NCI-H524 treated with DMSO at 0.1 percent for 48 hours (cell line): ENCODE measurements around the gene TRNT1.

Source experiments
- DNase-seq: peaks from one replicate; lab custom pipeline; 2025; lab: John Stamatoyannopoulos, UW

The TRNT1 gene

DNA sequence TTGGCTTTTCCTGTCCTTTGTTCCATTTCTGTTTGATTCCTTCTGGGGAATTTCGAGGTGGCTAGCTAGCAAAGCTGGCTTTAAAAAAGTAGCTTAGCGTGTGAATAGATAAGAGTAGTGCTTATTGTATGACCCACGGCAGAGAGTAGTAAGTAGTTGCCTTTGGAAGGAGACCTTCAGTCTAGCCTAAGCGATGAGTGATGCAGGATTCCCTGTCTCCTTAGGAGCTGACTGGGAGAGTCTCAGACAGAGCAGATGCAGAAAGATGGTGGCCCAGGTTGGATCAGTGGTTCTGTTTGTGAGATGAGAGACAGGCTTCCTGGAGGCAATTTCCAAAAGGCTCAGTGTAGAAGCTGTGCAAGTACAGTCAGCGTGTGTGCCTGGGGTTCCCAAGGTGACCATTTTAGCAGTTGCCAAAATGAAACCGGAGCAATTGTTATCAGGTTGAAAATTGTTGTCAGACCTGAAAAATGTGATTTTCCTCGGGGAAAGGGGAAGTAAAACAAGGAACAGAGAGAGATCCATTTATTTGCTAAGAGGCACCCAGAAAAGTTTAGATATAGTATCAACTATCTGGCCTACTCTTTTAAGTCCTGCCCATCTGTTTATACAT is 15.9 kb upstream of the TRNT1 start:
- no peak for DNase-seq

DNA sequence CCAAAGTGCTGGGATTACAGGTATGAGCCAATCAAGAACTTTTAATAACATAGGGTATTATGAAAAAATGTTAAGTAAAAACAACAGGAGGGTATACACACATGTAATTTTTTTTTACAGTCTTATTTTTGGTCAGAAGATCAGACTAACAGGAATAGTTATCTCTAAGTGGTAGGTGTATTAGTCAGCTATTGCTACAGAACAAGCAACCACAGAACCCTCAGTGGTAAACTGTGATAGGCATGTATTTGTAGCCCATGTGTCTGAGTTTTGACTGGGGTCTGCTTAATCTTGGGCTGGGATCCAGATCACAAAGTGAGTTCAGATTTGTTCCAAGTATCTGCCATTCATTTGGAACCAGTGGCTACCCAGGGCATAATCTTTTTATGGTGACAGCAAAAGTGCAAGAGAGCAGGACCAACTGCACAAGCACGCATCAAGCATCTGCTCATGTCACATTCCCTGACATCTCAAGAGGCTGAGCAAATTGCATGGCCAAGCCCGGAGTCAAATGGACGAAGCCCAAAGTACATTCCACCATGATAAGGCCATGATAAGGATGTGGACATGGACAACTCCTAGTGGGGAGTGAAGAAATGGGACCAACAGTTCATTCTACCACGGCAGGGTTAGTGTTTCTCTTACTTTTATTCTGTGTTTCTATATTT is 13.6 kb upstream of the TRNT1 start:
- no peak for DNase-seq

DNA sequence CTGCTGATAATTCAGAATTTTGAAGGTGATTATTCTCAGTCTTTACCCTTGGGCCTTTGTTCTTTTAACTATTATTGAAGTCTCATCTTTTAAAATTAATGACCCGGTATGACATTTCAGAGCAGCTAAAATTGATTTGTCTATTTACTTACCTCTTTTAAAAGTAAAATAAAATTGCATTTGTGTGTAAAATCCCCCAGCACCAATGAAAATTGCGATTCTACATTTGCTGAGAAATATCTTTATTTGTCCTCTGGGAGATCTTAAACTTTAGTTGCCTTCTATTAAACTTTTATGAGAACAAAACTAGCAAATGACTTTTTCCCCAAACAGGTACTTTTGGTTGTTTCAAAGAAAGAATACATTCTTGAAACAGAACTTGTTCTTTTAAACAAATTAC is 9.1 kb upstream of the TRNT1 start:
- no peak for DNase-seq

DNA sequence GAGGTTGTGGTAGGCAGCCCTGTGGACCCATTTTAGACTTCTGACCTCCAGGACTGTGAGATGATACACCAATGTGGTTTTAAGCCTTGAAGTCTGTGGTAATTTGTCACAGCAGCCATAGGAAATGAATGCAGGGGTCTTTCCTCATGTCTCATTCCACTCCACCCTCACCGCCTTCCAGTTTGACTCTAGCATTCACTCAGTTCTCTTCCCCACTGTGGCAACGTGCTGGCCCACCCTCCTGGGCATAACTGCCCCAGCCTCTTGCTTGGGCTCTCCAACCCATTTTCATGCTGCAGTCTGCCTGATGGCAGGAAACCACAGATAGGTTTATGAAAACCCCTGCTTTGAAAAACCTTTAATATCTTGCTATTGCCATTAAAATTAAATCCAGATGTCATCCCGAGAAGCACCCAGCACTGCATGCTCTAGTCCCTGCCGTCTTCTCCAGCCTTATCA is 7.3 kb upstream of the TRNT1 start:
- DNase-seq, result no peak

DNA sequence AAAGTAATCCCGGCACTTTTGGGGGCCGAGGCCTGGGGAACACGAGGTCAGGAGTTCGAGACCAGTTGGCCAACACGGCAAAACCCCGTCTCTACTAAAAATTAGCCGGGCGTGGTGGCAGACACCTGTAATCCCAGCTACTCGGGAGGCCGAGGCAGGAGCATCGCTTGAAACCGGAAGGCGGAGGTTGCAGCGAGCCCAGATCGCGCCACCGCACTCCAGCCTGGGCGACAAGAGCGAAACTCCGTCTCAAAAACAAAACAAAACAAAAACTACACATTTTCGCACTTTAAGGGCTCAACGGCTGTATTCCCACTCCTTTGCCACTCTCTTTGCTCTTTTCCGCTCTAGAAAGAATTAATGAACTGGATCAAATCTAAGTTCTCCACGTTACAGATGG is 763 bp upstream of the TRNT1 start:
- DNase-seq, result no peak

DNA sequence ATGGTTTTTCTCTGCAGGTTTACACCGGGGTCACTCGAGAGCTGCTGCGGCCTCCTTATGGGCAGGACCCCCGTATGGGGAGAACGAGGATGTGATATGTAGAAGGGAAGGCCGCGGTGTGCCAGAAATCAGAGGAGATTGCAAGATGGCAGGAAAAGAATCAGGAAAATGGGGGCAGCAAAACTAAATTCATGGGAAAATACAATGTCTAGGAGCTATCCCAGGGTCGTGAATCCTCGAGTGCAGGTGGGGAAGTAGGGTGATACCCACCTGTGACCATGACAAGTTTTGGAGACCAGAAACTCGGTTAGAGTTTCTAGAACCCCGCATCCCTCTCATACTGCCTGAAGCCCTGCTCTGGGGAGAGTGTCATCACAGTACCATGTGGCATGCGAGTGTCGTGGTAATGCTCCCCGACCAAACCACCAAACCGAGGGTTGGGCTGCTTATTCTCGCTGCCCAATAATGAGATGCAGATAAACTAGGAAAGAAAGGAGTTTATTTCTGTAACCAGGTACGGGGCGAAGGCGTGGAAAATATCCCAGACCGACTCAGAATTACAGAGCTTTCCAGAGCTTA is 781 bp downstream of the TRNT1 start:
- DNase-seq, result no peak

DNA sequence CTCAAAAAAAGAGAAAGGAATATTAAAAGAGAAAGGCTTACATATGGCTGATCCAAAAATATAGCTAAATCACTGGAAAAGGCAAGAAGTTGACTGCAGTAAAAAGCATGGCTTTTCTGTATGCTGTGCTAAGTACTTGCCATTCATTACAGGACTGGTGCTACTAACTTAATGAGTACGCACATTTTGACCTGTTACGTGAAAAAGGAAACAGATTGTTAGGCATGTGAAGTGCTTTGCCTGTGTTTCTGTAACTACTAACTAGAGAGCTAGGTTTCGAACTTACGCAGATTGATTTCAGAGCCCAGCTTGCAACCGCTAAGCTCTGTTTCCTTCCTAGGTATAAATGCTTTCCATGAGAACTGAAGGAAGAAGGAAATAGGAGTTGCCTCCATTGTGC is 2.8 kb downstream of the TRNT1 start:
- no peak for DNase-seq

DNA sequence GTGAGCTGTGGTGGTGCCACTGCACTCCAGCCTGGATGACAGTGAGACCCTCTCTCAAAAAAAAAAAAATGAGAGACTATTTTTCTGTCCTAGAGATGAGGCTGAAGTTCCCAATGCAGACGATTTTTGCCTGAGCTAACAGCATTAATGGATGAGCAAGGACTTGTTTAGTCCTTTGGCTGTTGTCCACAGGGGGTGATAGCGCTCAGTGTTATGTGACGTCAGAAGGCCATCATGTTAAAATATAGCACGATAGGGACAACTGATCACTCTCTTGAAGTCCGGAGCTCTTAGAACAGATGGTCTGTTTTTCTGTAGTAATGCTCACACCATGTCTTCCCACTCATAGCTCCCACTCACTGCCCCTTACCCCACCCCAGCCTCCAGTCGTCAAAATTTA is 6.8 kb downstream of the TRNT1 start:
- DNase-seq, result no peak

DNA sequence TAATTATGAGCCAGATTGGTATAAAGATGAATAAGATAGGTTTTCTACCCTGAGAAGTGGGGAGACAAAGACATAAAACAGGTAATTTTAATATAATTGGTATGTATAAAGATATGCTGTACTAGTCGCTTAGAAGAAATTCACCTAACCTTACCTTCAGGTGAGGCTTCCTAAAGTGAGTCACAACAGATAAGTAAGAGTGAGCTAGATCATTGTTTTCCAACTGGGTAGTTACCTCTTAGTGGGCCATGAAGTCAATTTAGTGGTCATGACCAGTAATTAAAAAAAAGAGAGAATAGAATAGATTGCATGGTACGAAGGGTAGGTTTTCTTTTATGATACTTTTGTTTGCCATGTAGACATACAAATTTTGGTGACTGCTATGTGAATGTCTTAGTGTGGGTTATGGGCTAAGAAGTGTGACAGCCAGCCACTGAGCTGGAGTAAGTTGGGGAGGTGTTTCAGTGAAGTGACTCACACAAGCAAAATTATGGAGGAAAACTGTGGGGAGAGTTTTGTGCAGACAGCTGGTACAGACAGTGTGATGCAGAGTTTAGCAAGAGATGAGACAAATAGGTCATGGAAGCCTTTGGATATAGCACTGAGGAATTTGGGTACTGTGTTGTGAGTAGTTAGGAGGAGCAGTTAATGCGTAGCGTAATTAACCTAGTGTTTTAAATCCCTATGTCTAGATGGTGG is 8.2 kb downstream of the TRNT1 start:
- DNase-seq, result no peak

DNA sequence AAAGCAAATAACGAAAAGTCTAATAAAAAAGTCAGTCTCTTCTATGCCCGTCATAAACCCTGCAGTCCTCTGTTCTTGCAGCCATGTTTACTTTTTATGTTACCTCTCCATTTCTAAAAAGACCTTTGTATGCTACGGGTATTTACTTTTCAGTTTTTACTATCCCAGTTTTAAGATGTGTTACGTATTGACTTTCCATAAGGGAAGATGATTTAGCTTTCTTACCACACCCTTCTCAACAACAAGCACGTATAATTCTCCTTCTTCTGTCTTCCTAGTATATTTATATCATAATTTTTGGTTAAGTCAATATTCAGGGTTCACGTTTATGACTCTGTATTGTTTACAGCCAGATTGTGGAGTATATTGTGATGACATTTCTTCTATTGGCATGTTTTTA is 10.8 kb downstream of the TRNT1 start:
- no peak for DNase-seq

DNA sequence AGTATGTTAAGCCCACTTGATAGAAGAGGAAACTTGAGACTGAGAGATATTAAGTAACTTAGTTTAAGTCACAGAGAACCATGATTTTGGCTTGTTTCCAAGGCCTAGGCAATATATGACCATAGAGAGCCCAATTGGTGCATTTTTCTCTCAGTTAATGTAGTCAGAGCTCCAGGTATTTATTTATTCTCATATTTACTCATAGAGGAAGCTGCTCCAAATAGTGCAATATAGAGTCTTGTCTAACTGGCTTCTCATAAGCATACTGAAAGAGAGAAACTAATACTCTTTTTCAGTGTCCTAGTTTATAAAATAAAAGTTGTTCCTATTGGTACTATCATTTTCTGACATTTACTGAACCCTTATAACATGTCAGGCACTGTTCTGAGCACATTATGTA is 15.2 kb downstream of the TRNT1 start:
- no peak for DNase-seq

DNA sequence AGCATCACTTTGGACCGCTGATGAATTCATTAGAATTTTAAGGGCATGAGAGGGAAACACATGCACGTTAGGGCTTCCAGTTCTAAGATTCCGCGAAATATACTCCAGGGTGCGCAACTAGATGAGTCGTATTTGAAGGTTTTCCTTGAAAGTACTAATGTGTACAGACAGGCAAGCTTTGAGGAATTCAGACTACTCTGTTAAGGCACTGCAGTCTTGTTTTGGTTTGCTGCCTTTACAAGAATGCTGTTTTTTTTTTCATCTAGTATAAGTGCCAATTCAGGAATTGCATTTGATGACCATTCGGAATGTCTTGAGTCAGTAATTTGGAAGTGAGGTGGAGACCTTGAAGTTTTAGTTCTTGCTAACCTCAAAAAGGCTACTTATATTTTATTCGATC is 19.1 kb downstream of the TRNT1 start:
- DNase-seq, result no peak

DNA sequence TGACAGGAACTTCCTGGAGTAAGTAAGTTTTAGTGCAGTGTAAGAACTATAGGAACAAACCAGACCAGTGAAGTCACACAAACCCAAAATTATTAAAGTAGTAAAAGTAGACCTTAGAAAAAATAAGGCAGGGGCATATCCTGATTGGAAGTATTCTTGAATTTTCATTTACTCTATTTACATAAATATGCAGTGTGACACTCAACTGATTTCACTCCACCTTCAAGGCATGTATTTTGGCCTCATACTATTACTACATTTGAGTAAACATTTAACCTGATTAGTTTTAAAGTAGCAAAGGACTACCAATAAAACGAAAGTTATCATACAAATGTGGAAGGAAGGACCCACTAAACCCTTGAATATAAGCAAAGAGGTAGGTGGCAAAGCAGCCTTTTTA is 22.8 kb downstream of the TRNT1 start:
- DNase-seq, result no peak

DNA sequence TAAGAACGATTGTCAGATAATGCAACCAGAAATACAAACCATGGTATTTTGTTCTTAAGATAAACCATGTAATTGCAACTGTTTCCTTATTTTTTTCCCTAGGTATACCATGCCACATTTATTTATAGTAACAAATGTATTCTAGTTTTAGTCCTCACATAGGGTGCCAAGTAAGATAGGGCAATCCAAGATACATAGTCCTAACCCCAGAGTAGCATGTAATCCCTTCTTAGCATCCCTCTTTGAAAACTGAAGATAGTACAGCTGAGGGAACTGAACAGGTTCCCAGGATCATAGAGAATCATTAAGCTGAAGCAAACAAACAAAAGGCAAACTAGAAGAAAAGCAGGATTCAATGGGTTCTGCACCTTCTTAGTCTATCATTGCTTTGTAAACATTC is 24.8 kb downstream of the TRNT1 start:
- no peak for DNase-seq

DNA sequence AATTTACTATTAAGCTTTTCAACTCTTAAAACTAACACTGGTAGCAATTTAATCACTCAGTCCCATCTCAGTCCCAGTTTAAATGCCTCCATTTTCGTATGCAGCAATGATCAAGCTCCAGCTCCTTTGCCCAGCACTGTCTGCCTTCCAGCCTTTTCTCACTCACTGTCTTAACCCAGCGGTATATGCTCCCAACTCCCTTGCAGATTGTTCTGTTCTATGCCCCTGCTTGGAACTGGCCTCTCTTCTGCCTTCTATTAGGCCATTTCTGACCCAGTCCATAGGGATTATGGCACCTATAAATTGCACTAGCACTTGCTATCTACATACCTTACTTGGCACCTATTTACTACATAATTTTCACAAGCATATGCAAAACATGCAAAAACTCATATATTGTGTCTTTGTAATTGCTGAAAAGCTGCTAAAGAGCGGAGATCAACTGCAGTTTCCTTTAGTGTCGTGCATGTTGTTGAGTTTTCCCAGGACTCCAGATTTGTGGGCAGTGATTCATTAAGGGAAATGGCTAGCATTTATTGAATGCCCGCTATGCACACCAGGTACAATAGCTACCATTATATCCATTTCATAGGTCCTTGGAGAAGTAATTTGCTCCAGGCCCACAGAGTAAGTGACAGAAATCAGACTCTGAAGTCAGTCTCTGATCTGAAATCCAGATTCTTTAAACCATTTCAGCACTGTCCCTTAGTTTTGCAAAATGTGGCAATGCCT is 28.3 kb downstream of the TRNT1 start:
- no peak for DNase-seq

DNA sequence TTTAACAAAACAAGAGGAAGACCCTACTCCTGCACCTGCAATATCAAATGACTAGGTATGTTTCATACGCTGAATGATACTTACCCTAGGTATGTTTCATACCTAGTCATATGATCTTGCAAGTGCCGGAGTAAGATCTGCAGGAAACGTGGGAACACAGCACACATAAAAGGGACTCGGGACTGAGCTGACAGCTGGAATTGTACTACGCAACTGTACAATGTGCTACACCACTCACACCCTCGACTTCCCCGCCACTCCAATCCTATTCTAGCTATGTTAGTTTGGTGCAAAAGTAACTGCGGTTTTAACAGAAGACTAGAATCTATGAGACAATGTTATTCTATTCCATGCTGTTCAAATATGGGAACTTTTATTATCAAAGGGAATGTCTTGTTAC is 30.7 kb downstream of the TRNT1 start:
- no peak for DNase-seq

DNA sequence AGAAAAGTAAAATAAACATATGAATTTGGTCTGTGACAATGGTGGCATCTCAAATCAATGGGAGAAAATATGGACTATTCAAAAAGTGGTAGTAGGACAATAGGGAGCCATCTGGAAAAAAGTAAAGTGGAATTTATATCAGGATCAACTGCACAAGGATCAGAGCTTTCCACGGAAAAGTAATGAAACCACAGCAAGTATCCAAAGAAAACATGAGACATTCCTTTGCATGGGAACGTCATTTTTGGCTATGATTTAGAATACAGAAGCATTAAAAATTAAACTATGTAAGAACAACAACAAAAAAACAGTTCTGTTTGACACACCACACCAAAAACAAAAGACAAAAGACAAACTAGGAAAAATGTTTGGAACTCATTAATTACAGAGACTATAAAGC is 34.1 kb downstream of the TRNT1 start:
- no peak for DNase-seq

DNA sequence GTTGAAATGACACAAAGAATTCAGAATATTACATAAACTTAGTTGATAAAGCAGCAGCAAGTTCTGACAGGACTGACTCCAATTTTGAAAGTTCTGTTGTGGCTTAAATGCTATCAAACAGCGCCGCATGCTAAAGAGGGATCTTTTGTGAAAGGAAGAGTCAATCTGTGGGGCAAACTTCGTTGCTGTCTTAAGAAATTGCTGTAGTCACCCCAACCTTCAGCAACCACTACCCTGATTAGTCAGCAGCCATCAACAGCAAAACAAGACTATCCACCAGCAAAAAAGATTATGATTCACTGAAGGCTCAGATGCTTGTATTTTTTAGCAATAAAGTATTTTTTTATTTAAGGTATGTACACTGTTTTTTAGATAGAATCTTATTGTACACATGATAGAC is 38.5 kb downstream of the TRNT1 start:
- no peak for DNase-seq

DNA sequence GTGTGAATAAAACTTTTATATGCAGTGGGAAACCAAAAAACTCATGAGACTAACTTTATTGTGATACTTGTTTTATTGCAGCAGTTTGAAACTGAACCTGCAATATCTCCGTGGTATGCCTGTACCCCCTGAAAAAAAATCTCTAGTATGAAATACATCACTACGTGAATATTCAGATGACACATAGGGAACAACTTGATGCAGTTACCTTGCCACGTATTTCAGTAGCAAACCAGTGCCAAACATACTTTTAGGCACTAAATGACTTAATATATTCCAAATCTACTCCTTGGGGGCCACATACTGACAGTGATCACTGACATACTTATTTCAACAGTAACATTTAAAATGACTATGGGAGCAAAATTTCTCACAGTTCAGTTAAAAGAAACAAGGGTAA is 38.9 kb downstream of the TRNT1 start:
- no peak for DNase-seq

DNA sequence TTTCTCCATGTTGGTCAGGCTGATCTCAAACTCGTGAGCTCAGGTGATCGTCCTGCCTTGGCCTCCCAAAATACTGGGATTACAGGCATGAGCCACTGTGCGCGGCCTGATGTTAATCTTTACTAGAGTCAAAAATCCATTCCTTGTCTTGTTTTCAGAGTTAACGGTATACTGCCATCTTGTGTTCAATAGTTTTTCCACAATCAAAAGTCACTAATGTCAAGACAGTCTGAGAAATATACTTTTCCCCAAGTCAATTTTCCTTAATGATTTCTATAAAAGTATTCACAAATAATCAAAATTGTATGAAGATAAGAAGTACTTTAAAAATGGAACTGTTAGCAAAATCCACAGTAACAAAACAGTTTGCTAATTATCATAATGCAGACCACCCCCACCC is 44.3 kb downstream of the TRNT1 start:
- DNase-seq, result no peak

DNA sequence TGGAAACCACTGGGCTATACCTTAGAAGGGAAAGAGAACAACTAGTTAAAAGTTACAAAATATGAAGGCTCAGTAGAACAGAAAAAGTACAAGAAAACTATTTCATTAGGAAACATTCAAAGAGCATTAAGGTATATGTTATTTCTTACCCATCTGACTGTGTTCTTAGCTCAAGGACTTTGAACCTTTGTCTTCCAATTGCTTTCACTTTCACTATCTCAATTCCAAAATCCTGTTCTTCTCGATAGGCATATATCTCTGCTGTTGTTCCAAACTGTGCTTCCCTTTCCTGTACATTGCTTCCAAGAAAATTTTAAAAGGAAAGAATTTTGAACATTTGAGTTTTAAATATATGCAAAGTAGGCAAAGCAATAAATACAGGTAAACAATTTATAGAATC is 45.9 kb downstream of the TRNT1 start:
- no peak for DNase-seq

DNA sequence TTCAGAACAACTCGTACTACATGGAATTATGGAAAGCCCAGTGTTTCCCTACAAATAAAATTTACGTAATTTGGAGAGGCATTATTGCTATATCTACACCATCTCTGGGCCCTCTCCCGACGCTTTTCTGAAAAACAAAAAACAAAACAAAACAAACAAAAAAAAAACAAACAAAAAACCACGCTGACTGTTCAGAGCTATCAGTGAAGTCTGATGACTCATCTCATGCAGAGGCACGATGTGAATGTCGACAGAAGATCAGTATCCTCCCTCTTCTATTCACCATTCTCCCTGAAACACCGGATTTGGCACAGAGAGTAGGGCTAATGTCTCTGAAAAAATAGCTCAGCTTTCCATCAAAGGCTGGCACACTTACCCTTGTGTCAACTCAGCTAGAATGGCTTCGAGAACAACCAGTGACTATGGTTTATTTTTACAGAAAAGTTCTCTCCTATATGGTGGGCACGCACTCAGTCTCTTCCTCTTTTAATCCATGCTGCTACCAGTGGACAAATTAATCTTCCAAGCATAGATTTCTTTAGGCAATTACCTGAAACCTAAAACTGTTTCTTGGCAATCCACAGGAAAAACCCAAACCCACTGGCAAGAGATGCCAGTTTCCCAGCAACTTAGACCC is 51.2 kb downstream of the TRNT1 start:
- no peak for DNase-seq
